HepG2 (cell line): ENCODE results near the gene TTYH2.

ENCODE experiments used
- EP300 ChIP-seq, 3 experiments: sonication (generic) in 1 of 3; formaldehyde crosslinking in 1 of 3; IDR thresholded peaks; 2 replicates each; pipeline versions ENCODE4 v1.5.1 to v1.6.1; 2011 to 2020; ENCODE audit warnings: low read depth in 2 of 3, low read length in 2 of 3, borderline replicate concordance in 1 of 3, improper control_type of control experiment in 1 of 3, mild to moderate bottlenecking in 1 of 3, missing genetic modification reagents in 1 of 3, moderate library complexity in 1 of 3
- JUND ChIP-seq: sonication (generic); formaldehyde crosslinking; IDR thresholded peaks from 2 replicates; pipeline ENCODE4 v1.8.0; 2022; ENCODE audit warnings: mild to moderate bottlenecking, missing genetic modification reagents
- ONECUT2 ChIP-seq: sonication (generic); formaldehyde crosslinking; IDR thresholded peaks from 2 replicates; pipeline ENCODE4 v1.4.0; 2020; ENCODE audit warnings: missing genetic modification reagents
- PAF1 ChIP-seq: IDR thresholded peaks from 2 replicates; pipeline ENCODE4 v1.6.1; 2016; ENCODE audit warnings: missing genetic modification reagents, missing compliant biosample characterization
- PRPF4 ChIP-seq: fragments of 200-400 bp; formaldehyde crosslinking; IDR thresholded peaks from 2 replicates; pipeline ENCODE4 v1.6.1; 2016; ENCODE audit warnings: low read length, low read depth; ENCODE audit not compliant: poor library complexity, severe bottlenecking
- RFX5 ChIP-seq: IDR thresholded peaks from 2 replicates; pipeline ENCODE4 v1.6.1; 2011; ENCODE audit warnings: low read depth, low read length, improper control_type of control experiment
- ZNF282 ChIP-seq: fragments of 450-650 bp; IDR thresholded peaks from 2 replicates; pipeline ENCODE4 v1.6.1; 2018; ENCODE audit not compliant: partially characterized antibody
- TF ChIP-seq, protein P1 (sequence below): sonication (generic); formaldehyde crosslinking; IDR thresholded peaks from 2 replicates; pipeline ENCODE4 v1.5.0; 2020; ENCODE audit warnings: mild to moderate bottlenecking, missing genetic modification reagents, moderate library complexity
- TF ChIP-seq, protein P2 (sequence below): conservative IDR thresholded peaks from 2 replicates; pipeline ENCODE4 v1.6.1; 2018; ENCODE audit warnings: missing genetic modification reagents

DNA sequence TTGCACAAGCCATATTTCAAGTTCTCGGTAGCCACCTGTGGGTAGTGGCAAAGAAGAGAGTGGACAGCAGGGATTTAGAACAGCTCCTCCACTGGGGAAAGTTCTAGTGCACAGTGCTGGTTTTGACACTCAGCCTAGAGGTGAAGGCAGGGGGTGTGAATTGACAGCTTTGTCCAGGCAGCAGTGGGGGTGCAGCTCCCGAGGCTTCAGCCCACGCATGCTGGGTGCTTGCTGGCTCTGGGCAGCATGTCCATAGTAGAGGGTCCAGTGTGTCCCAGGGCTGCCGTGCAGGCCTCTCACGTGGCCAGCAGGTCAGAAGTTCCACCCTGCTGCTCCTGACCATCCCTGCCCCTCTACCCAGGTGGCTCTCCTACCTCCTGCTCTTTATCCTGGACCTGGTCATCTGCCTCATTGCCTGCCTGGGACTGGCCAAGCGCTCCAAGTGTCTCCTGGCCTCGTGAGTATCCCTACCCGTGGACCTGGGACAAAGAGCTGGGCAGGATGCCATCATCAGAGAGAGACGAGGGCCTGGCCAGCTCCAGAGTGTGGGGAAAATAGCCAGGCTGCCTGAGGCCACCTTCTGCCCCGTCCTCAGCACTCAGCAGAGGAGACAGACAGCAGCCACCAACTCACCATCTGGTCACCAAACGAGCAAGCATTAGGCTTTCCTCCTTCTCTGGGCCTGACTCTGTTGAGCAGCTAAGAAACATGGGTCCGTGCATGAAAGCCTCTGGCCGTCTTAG is 29.8 kb downstream of the TTYH2 start:
- TF ChIP-seq RFX5: no peak
- TF ChIP-seq ZNF282: no peak
- TF ChIP-seq, protein P1, sequence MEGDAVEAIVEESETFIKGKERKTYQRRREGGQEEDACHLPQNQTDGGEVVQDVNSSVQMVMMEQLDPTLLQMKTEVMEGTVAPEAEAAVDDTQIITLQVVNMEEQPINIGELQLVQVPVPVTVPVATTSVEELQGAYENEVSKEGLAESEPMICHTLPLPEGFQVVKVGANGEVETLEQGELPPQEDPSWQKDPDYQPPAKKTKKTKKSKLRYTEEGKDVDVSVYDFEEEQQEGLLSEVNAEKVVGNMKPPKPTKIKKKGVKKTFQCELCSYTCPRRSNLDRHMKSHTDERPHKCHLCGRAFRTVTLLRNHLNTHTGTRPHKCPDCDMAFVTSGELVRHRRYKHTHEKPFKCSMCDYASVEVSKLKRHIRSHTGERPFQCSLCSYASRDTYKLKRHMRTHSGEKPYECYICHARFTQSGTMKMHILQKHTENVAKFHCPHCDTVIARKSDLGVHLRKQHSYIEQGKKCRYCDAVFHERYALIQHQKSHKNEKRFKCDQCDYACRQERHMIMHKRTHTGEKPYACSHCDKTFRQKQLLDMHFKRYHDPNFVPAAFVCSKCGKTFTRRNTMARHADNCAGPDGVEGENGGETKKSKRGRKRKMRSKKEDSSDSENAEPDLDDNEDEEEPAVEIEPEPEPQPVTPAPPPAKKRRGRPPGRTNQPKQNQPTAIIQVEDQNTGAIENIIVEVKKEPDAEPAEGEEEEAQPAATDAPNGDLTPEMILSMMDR (CRISPR knock-in tag): no peak
- no peak for TF ChIP-seq PAF1
- TF ChIP-seq, protein P2, sequence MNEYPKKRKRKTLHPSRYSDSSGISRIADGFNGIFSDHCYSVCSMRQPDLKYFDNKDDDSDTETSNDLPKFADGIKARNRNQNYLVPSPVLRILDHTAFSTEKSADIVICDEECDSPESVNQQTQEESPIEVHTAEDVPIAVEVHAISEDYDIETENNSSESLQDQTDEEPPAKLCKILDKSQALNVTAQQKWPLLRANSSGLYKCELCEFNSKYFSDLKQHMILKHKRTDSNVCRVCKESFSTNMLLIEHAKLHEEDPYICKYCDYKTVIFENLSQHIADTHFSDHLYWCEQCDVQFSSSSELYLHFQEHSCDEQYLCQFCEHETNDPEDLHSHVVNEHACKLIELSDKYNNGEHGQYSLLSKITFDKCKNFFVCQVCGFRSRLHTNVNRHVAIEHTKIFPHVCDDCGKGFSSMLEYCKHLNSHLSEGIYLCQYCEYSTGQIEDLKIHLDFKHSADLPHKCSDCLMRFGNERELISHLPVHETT: no peak
- TF ChIP-seq JUND (CRISPR knock-in tag): no peak
- no peak for TF ChIP-seq PRPF4
- TF ChIP-seq ONECUT2 (CRISPR knock-in tag): no peak
- no peak for TF ChIP-seq EP300 (IDR thresholded peaks at IDR 0.05; ENCODE audit: low read depth in 2 of 2, low read length in 2 of 2)
- no peak for TF ChIP-seq EP300 (CRISPR knock-in tag; IDR thresholded peaks at IDR 0.05; ENCODE audit: borderline replicate concordance)
